CD4-positive, alpha-beta T cell (primary cell): Measurements from ENCODE around the gene NT5C1B. TPM values are rescaled to one million over a fixed set of nuclear protein-coding genes. Genes with fewer than 3 reads are reported as not detected.

ENCODE experiments used
- ATAC-seq: fragments of 200-7000 bp; cut with Tn5 transposase; one replicate; pipeline ENCODE4 v1.10.0; 2022; ENCODE audit warnings: mild to moderate bottlenecking; ENCODE audit not compliant: poor library complexity
- CTCF ChIA-PET: fragments of 350-600 bp; sonication (Branson Sonifier 250); formaldehyde crosslinking; loops from one replicate; lab custom pipeline; 2021; ENCODE audit warnings: antibody characterized with exemption, inconsistent platforms; lab: Charles Lee
- POLR2A ChIA-PET: fragments of 350-600 bp; sonication (Branson Sonifier 250); formaldehyde crosslinking; loops from one replicate; lab custom pipeline; 2021; ENCODE audit warnings: antibody characterized with exemption, inconsistent platforms; lab: Charles Lee
- DNase-seq, 14 experiments: peaks; one replicate each; pipeline ENCODE4 v3.0.0-alpha.2; 2013 to 2020; ENCODE audit warnings: mixed read lengths in 2 of 14
- H3K27ac ChIP-seq, 2 donors: one replicate each; pipeline versions ENCODE4 v1.5.1 to v1.7.0; 2013; ENCODE audit warnings: low read length in 2 of 2, low read depth in 1 of 2, mild to moderate bottlenecking in 1 of 2
- H3K27me3 ChIP-seq, 2 experiments: 1 replicate in 1 of 2; 2 replicates in 1 of 2; pipeline versions ENCODE4 v1.6.1 to v1.7.0; 2013; ENCODE audit warnings: low read length in 2 of 2, control low read depth in 1 of 2, mild to moderate bottlenecking in 1 of 2, moderate library complexity in 1 of 2; ENCODE audit not compliant: insufficient read depth in 2 of 2, control insufficient read depth in 1 of 2
- H3K36me3 ChIP-seq: one replicate; pipeline ENCODE4 v1.6.1; 2013; ENCODE audit warnings: low read length, control low read depth; ENCODE audit not compliant: insufficient read depth
- H3K4me1 ChIP-seq: one replicate; pipeline ENCODE4 v1.6.1; 2013; ENCODE audit warnings: low read length, control low read depth; ENCODE audit not compliant: insufficient read depth
- H3K4me3 ChIP-seq: one replicate; pipeline ENCODE4 v1.5.1; 2013; ENCODE audit warnings: mild to moderate bottlenecking, low read length, moderate library complexity
- H3K9me3 ChIP-seq, 2 experiments: 1 replicate in 1 of 2; 2 replicates in 1 of 2; pipeline versions ENCODE4 v1.6.1 to v1.7.0; 2013; ENCODE audit warnings: low read length in 2 of 2, mild to moderate bottlenecking in 2 of 2, control low read depth in 1 of 2, moderate library complexity in 1 of 2; ENCODE audit not compliant: control insufficient read depth in 1 of 2, insufficient read depth in 1 of 2
- H3K27ac Mint-ChIP-seq: one replicate; pipeline ENCODE4 v1.8.0; 2020; ENCODE audit warnings: mixed read lengths
- H3K27me3 Mint-ChIP-seq: one replicate; pipeline ENCODE4 v1.8.0; 2021; ENCODE audit warnings: mixed read lengths
- H3K36me3 Mint-ChIP-seq: one replicate; pipeline ENCODE4 v1.8.0; 2021; ENCODE audit warnings: low read depth, mixed read lengths
- H3K4me1 Mint-ChIP-seq: one replicate; pipeline ENCODE4 v1.8.0; 2021; ENCODE audit warnings: low read depth, mixed read lengths
- H3K4me3 Mint-ChIP-seq: one replicate; pipeline ENCODE4 v1.8.0; 2020; ENCODE audit warnings: mild to moderate bottlenecking, mixed read lengths
- H3K9me3 Mint-ChIP-seq: one replicate; pipeline ENCODE4 v1.8.0; 2020; ENCODE audit warnings: mixed read lengths
- CTCF ChIP-seq: fragments of 200-600 bp; IDR thresholded peaks from one replicate; pipeline ENCODE4 v1.8.0; 2022; ENCODE audit warnings: antibody characterized with exemption, mild to moderate bottlenecking
- intact Hi-C, 2 experiments: fragments of 100-400 bp; cut with DNase I in 1 of 2; cut with micrococcal nuclease in 1 of 2; formaldehyde crosslinking; loops; one replicate each; pipeline versions ENCODE4 v1.15.1 to v1.9.0; 2023 to 2025; cut with DNase I, micrococcal nuclease
- total RNA-seq, 174 experiments: library from RNA in 2 of 174; stranded (reverse) in 2 of 174; gene quantifications; one replicate each; pipeline ENCODE4 v1.2.3 and lab custom pipeline; 2021 to 2026

Gene NT5C1B
- total RNA-seq, 2 experiments from 2014 or later = not detected

DNA sequence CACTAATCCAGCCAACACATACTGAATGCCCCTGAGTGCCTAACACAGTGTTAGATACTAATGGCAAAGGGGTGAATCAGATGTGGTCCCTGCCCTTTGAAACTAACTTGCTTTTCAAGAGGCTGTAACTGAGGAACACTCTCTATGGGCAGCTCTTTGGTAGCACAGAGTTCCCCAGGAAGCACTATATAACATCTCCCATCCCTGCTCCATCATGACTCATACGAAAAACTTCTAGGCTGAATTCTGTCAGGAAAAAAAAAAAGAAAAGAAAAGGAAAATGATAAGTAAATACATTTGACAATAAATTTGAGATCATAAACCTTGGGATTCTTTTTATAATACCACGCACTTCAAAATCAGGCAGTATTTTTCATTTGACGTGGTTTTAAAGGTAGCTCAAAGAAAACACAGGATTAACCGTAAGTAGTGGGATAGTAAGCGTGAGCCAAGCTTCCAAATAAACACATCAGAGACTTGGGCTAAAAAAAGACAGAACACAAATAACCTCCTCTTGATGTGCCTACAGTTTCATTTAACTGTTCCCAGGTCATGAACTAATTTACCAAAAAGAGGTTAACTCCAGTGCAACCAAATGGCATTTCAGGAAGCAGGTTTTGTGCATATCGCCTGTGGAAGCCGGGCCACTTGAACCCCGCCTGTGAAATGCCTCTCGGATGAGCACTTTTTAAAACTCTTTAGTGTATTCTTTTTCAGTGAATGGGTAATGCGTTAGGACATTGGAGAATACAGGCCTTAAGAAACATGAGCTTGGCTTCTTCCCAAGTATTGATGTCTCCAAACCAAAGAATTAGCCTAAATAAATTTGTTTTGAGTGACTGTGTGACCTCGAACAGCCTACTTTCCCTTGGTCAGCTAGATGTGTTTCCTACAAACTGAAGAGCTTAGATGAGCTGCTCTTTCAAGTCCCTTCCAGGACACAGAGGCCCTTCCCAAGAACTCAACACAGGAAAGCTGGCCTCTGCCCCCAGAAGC is 71.0 kb downstream of the NT5C1B start:
- Histone ChIP-seq H3K4me3 (no peak overlapping the region), H3K9me3 (no peaks in the 10 kb centered on the region), H3K4me1 (no peaks in the 10 kb centered on the region), H3K27me3 (peaks cover 0 to 11% of the 10 kb centered on the region in 2 experiments), H3K36me3 (no peaks in the 10 kb centered on the region), H3K27ac (no peak overlapping the region)
- Mint-ChIP-seq H3K9me3 (no peaks in the 10 kb centered on the region), H3K4me1 (no peaks in the 10 kb centered on the region), H3K27ac (no peak overlapping the region), H3K4me3 (no peak overlapping the region), H3K27me3 (peaks cover 59% of the 10 kb centered on the region), H3K36me3 (no peaks in the 10 kb centered on the region)
- intact Hi-C loops = no loop called here
- ChIA-PET POLR2A (no interaction called here), CTCF (no interaction called here)
- DNase-seq = no peak
- no peak for ATAC-seq
- no peak for TF ChIP-seq CTCF

DNA sequence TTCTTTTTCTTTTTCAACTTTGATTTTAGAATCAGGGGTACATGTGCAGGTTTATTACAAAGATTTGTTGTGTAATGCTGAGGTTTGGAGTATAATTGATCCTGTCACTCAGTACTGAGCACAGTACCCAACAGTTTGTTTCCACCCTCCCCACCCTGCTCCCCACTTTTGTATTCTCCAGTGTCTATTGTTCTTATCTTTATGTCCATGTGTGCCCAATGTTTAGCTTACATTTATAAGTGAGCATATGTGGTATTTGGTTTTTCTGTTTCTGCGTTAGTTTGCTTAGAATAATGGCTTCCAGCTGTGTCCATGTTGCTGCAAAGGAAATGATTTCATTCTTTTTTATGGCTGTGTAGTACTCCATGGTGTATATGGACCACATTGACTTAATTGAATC is 72.0 kb downstream of the NT5C1B start:
- Mint-ChIP-seq H3K4me1 (no peaks in the 10 kb centered on the region), H3K9me3 (no peaks in the 10 kb centered on the region), H3K4me3 (no peak overlapping the region), H3K27me3 (peaks cover 62% of the 10 kb centered on the region), H3K27ac (no peak overlapping the region), H3K36me3 (no peaks in the 10 kb centered on the region)
- Histone ChIP-seq H3K4me3 (no peak overlapping the region), H3K27me3 (peaks cover 0 to 11% of the 10 kb centered on the region in 2 experiments), H3K27ac (no peak overlapping the region), H3K4me1 (no peaks in the 10 kb centered on the region), H3K36me3 (no peaks in the 10 kb centered on the region), H3K9me3 (no peaks in the 10 kb centered on the region)
- no peak for TF ChIP-seq CTCF
- ChIA-PET POLR2A (no interaction called here), CTCF (no interaction called here)
- intact Hi-C loops = no loop called here
- DNase-seq (no peak), ATAC-seq (no peak)

GRCh38 chr2:18516112-18516511 is 73.3 kb downstream of the NT5C1B start:
- intact Hi-C loops = no loop called here

More at GRCh38 chr2:18516112-18516511, 73.3 kb downstream of the NT5C1B start:
- Mint-ChIP-seq H3K9me3 (no peaks in the 10 kb centered on the region), H3K27ac (no peak overlapping the region), H3K27me3 (peaks cover 71% of the 10 kb centered on the region), H3K36me3 (no peaks in the 10 kb centered on the region), H3K4me1 (no peaks in the 10 kb centered on the region), H3K4me3 (no peak overlapping the region)
- Histone ChIP-seq H3K27ac (no peak overlapping the region), H3K36me3 (no peaks in the 10 kb centered on the region), H3K9me3 (no peaks in the 10 kb centered on the region), H3K4me3 (no peak overlapping the region), H3K4me1 (no peaks in the 10 kb centered on the region), H3K27me3 (peaks cover 2 to 11% of the 10 kb centered on the region in 2 experiments)
- no peak for DNase-seq
- no peak for TF ChIP-seq CTCF
- no peak for ATAC-seq
- ChIA-PET POLR2A (no interaction called here), CTCF (no interaction called here)
